ENCODE measurements around the gene PAM. TPM values are rescaled to one million over a fixed set of nuclear protein-coding genes. Genes with fewer than 3 reads are reported as not detected.

PAM gene
- total RNA-seq, 2 donors from 2014 or later = 69.2 to 124 TPM

DNA sequence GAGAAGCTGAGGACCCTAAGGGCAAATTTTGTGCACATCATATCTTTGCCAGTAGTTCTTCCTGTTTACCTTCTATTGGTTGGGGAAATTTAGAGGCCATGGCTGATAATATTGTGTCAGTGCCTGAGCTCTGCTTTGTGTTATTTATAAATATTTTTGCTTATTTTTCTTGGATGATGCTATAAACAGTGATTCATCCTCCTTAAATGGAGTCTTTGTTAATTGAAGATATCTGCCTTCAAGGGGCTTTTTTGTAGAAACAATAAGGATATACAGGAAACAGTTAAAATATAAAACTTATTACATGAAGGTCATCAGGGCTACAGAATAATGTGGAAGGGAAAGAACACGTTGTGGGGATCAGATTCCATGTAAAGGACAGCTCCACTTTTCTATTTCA, 78.0 kb downstream of the PAM start:
- H3K36me3 ChIP-seq = no peaks in the 10 kb centered on the region
- no peaks in the 10 kb centered on the region for H3K4me1 ChIP-seq
- DNase-seq = no peak
- TF ChIP-seq, protein P1, sequence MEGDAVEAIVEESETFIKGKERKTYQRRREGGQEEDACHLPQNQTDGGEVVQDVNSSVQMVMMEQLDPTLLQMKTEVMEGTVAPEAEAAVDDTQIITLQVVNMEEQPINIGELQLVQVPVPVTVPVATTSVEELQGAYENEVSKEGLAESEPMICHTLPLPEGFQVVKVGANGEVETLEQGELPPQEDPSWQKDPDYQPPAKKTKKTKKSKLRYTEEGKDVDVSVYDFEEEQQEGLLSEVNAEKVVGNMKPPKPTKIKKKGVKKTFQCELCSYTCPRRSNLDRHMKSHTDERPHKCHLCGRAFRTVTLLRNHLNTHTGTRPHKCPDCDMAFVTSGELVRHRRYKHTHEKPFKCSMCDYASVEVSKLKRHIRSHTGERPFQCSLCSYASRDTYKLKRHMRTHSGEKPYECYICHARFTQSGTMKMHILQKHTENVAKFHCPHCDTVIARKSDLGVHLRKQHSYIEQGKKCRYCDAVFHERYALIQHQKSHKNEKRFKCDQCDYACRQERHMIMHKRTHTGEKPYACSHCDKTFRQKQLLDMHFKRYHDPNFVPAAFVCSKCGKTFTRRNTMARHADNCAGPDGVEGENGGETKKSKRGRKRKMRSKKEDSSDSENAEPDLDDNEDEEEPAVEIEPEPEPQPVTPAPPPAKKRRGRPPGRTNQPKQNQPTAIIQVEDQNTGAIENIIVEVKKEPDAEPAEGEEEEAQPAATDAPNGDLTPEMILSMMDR (IDR thresholded peaks at IDR 0.05) = no peak
- H3K27me3 ChIP-seq = no peaks in the 10 kb centered on the region
- no peaks in the 10 kb centered on the region for H3K9me3 ChIP-seq
- no peak overlapping the region for H3K27ac ChIP-seq
- intact Hi-C loops (cut with DNase I) = no loop called here
- no peak overlapping the region for H3K4me3 ChIP-seq
- H3K9ac ChIP-seq (ENCODE audit: low read depth in 2 of 2, low read length in 2 of 2) = no peak overlapping the region

DNA sequence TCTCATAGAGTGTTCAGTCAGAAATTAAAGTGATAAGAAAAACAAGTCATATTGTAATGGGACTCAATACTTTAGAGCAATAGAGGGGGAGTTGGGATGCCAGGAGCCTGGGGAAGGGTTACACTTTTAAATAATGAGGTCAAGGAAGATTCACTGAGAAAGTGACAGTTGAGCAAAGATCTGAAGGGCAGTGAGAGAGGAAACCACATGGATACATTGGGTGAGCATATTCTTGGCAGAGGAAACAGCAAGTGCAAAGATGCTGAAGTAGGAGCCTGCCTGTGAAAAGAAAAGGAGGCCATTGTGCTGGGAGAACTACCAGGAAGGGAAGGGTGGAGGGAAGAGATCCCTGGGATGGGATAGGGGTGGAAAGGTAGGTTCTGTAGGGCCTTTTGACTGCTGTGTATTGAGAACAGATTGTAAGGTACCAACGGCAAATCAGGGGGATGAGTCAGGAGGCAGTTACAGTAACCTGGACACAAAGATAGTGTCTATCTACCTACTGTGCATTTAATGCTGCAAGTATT, 79.4 kb downstream of the PAM start:
- Histone ChIP-seq H3K9me3 (no peaks in the 10 kb centered on the region), H3K36me3 (no peaks in the 10 kb centered on the region), H3K9ac (ENCODE audit: low read depth in 2 of 2, low read length in 2 of 2) (no peak overlapping the region), H3K27me3 (no peaks in the 10 kb centered on the region), H3K4me1 (no peaks in the 10 kb centered on the region), H3K27ac (no peak overlapping the region), H3K4me3 (no peak overlapping the region)
- DNase-seq = no peak
- intact Hi-C loops (cut with DNase I) = no loop called here
- TF ChIP-seq, protein P1 (IDR thresholded peaks at IDR 0.05) = no peak

DNA sequence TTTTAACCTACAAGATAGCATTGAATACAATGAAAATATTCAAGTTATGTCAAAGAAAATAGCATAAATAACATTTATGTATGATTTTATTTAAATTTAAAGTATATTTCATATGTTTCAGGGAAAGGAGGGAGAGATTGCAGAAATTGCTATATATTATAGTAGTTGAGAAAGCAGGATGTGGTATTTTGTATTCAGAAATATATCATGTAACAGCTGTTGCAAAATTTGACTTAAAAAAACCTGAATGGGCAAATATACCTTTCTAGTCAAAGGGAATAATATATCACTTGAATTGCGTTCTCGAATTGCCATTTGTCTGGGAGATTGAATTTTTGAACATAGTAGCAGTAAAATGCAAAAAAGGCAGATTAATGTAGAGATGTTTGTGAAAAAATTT, 80.6 kb downstream of the PAM start:
- Histone ChIP-seq H3K27me3 (no peaks in the 10 kb centered on the region), H3K9me3 (no peaks in the 10 kb centered on the region), H3K4me1 (no peaks in the 10 kb centered on the region), H3K9ac (ENCODE audit: low read depth in 2 of 2, low read length in 2 of 2) (no peak overlapping the region), H3K36me3 (no peaks in the 10 kb centered on the region), H3K4me3 (no peak overlapping the region), H3K27ac (no peak overlapping the region)
- intact Hi-C loops (cut with DNase I) = no loop called here
- DNase-seq = no peak
- TF ChIP-seq, protein P1 (IDR thresholded peaks at IDR 0.05) = no peak

DNA sequence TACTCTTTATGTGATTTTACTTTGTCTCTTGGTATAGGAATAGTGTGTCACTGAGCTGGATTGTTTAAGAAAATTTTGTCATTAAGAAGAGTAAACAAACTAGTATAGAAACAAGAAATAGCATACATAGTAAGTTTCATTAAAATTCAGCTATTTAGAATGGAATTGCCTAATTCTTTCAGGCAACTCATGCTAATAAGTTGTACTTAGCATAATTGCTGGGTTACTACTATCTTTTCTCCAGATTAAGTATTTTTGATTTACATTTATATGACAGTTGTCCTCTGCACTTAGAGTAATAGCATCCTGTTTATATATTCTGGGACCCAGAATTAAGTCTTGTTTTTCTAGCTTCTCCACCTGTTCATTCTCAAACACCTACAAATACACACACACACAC, 85.9 kb downstream of the PAM start:
- Histone ChIP-seq H3K4me1 (no peaks in the 10 kb centered on the region), H3K36me3 (no peaks in the 10 kb centered on the region), H3K9me3 (no peaks in the 10 kb centered on the region), H3K27ac (no peak overlapping the region), H3K27me3 (no peaks in the 10 kb centered on the region), H3K9ac (ENCODE audit: low read depth in 2 of 2, low read length in 2 of 2) (no peak overlapping the region), H3K4me3 (no peak overlapping the region)
- TF ChIP-seq, protein P1 (IDR thresholded peaks at IDR 0.05) = no peak
- DNase-seq = no peak
- intact Hi-C loops (cut with DNase I) = no loop called here

DNA sequence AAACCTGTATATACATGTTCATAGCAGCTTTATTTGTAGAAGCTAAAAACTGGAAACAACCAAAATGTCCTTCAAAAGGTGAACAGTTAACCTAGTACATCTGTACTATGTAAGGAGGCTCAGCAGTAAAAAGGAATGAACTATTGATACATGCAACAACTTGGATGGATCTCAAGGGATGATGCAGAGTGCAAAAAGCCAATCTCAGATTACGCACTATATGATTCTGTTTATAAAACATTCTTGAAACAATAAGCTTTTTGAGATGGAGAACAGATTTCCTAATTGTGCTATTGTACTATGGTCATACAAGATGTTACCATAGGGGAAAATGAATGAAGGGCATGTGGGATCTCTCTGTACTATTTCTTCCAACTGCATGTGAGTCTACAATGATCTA, 88.9 kb downstream of the PAM start:
- Histone ChIP-seq H3K9ac (ENCODE audit: low read depth in 2 of 2, low read length in 2 of 2) (no peak overlapping the region), H3K36me3 (no peaks in the 10 kb centered on the region), H3K9me3 (no peaks in the 10 kb centered on the region), H3K4me1 (no peaks in the 10 kb centered on the region), H3K27me3 (no peaks in the 10 kb centered on the region), H3K4me3 (no peak overlapping the region), H3K27ac (no peak overlapping the region)
- intact Hi-C loops (cut with DNase I) = no loop called here
- DNase-seq = no peak
- TF ChIP-seq, protein P1 (IDR thresholded peaks at IDR 0.05) = no peak

Measured in colonic mucosa (tissue), 4 donors.